SJSA1 (cell line): ENCODE results near the gene DCUN1D1. TPM values are rescaled to one million over a fixed set of nuclear protein-coding genes. Genes with fewer than 3 reads are reported as not detected.
"Not testable (repeated sequence)": the region's sequence is repeated elsewhere in the genome, so short reads cannot be mapped to it uniquely, and the experiment has no call there.

Source experiments
- DNase-seq, 2 experiments: peaks; one replicate each; pipeline ENCODE4 v3.0.0-alpha.2; 2015 to 2020; ENCODE audit warnings: low spot score in 2 of 2, low read depth in 1 of 2
- H3K27ac ChIP-seq: fragments of 250-450 bp; sonication (Bioruptor Pico); 2 replicates; pipeline ENCODE4 v1.5.1; 2020; ENCODE audit warnings: mild to moderate bottlenecking, moderate library complexity
- H3K27me3 ChIP-seq: fragments of 250-450 bp; sonication (Bioruptor Pico); replicated peaks from 2 replicates; pipeline ENCODE4 v1.5.1; 2020; ENCODE audit warnings: mild to moderate bottlenecking, moderate library complexity
- H3K36me3 ChIP-seq: fragments of 250-450 bp; sonication (Bioruptor Pico); 2 replicates; pipeline ENCODE4 v1.5.1; 2020; ENCODE audit warnings: mild to moderate bottlenecking
- H3K4me1 ChIP-seq: fragments of 250-450 bp; sonication (Bioruptor Pico); replicated peaks from 2 replicates; pipeline ENCODE4 v1.6.1; 2021; ENCODE audit warnings: mild to moderate bottlenecking
- H3K4me3 ChIP-seq: fragments of 250-450 bp; sonication (Bioruptor Pico); 2 replicates; pipeline ENCODE4 v1.5.1; 2020; ENCODE audit warnings: mild to moderate bottlenecking
- H3K9me3 ChIP-seq: fragments of 250-450 bp; sonication (Bioruptor Pico); replicated peaks from 2 replicates; pipeline ENCODE4 v1.5.1; 2020; ENCODE audit warnings: mild to moderate bottlenecking
- total RNA-seq: library from RNA; depleted of rRNA; stranded (reverse); fragments of >200 nt; shearing (Covaris generic); gene quantifications from 2 replicates; pipeline ENCODE4 v1.2.3, GENCODE V29; 2014; rRNA removed

DCUN1D1 gene
- total RNA-seq, result 24.9 and 48.0 TPM in 2 replicates

DNA sequence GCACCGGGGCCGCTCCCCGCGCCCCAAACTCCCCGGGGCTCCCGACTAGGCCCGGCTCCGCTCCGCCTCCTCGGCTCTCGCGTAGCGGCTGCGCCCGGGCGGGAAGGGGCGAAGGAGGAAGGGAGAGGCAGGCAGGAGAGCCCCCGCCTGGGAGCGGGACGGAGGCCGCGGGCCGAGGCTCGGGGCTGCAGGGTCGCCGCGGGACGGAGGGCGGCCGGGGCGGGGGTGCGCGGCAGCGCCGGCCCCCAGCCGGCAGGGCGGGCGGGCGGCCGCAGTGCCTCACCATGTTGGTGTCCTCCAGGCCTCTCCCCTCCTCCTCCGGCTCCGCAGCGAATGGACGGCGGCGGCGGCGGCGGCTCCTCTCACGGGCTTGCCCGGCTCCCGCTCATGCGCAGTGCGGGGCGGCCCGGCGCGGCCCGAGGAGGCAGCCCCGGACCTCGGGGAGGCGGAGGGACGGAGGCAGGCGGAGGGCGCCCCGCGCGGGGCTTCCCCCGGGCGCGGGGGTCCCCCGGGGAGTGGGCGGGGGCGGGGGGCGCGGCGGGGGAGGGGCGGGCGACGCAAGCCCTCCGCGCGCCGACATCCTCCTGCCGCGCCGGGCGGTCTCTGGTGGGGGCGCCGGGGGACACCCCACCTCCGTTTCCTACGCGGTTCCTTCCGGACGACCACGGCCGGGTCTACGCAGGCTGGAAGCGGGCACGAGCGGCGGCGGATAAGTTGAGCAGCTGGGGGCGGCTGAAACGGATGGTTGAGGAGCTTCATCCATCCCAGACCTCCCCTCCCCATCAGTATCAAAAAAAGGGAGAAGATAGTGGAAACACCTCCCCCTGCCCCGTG lies at the start of gene DCUN1D1:
DCUN1D1 (minus strand) TSS at position 335 of the 834 bp plus-strand sequence; CDS start at position 286, 49 bp downstream.
- Histone ChIP-seq H3K36me3 (no peaks in the 10 kb centered on the region), H3K27me3 (no peaks in the 10 kb centered on the region), H3K4me1 (peaks cover 13% of the 10 kb centered on the region), H3K27ac (peak within 1 kb of the TSS; percentile 54), H3K9me3 (no peaks in the 10 kb centered on the region), H3K4me3 (peak within 1 kb of the TSS; percentile 79)
- DNase-seq, result peak; percentile 69 to 89

DNA sequence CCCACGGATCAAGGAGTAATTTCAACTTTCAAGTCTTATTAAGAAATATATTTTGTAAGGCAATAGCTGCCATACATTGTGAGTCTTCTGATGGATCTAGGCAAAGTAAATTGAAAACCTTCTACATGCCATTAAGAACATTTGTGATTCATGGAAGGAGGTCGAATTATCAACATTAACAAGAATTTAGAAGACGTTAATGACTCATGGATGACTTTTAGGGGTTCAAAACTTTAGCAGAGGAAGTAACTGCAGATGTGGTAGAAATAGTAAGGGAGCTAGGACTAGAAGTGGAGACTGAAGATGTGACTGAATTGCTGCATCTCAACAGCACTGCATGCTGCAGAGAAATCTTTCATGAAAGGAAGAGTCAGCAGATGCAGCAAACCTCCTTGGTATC lies 48.1 kb upstream of the DCUN1D1 start:
- Histone ChIP-seq H3K27me3 (no peaks in the 10 kb centered on the region), H3K4me1 (no peaks in the 10 kb centered on the region)
- DNase-seq, result no peak

DNA sequence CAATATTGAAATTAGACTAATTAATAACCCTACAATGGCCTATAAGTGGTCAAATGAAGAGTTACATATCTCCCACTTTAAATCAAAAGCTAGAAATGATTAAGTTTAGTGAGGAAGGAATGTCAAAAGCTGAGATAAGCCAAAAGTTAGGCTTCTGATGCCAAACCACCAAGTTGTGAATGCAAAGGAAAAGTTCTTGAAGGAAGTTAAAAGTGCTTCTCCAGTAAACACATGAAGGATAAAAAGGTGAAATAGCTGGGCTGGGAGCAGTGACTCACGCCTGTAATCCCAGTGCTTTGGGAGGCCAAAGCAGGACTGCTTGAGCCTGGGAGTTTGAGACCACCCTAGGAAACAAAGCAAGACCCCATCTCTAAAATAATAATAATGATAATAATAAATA lies 46.9 kb upstream of the DCUN1D1 start:
- Histone ChIP-seq H3K4me1 (no peaks in the 10 kb centered on the region), H3K4me3 (no peak overlapping the region), H3K9me3 (no peaks in the 10 kb centered on the region), H3K27ac (no peak overlapping the region), H3K27me3 (no peaks in the 10 kb centered on the region), H3K36me3 (peaks cover 30% of the 10 kb centered on the region)
- DNase-seq, result no peak

More for the DNA sequence above, 48.1 kb upstream of the DCUN1D1 start:
- H3K36me3 ChIP-seq, result peaks cover 24% of the 10 kb centered on the region
- H3K9me3 ChIP-seq, result no peaks in the 10 kb centered on the region
- no peak overlapping the region for H3K27ac ChIP-seq
- no peak overlapping the region for H3K4me3 ChIP-seq

DNA sequence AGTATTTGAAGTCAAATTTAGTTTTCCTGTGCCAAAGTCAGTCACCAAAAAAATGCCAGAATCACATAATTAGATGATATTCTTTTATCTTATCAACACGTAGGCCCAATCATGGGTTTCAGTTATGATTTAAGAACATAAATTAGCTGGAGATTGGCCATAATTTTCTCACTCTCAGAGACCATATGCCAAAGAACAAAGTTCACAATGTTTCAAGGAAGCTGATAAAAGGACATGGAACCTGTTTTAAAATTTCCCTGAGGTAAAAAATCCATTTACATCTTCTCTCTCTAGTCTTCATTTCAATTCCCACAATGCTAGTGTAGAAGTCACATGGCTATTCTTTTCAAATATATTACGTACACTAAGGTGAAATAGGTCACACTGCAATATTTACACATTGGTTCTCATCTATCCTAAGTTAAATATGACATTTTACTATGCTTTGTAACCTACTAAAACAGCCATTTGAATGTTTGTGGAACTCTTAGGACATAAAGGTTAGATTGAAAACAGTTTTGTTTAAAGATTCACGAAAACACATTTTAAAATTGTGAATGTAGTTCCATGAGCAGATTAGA lies 42.7 kb upstream of the DCUN1D1 start:
- H3K27me3 ChIP-seq, result no peaks in the 10 kb centered on the region
- no peaks in the 10 kb centered on the region for H3K9me3 ChIP-seq
- no peak overlapping the region for H3K27ac ChIP-seq
- DNase-seq, result no peak
- no peak overlapping the region for H3K4me3 ChIP-seq
- no peaks in the 10 kb centered on the region for H3K4me1 ChIP-seq
- H3K36me3 ChIP-seq, result peaks cover 37% of the 10 kb centered on the region

DNA sequence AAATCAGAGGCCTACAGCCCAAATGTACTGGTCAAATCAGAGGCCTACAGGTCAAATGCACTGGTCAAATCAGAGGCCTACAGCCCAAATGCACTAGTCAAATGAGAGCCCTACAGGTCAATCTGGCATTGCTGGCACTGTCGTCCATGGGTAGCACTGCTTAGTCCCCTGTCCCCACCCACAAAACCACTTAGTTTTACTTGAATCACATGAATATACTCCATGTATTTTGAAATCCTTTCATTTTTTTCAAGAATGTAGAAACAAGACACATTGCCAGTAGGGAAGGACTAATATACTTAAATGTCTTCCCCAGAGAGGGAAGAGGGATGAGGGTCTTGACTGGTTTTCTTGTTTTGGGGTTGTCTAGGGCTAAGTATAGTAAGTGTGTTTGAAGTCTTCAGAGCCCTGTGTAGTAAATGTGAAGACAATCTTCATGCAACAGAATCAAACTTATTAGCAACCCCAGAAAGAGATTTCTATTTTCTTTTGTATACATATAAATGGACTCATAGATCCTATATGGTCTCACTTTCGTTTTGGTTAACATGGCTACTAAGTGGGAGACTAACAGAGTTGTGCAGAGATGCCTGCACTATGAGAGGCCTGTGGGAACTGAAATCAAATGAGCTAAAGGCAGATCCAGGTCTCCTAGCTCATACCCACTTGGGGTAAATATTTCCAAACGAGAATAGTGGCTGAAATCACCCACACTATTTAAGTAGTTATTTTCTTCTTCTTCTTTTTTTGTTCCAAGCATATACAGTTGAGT lies 38.3 kb upstream of the DCUN1D1 start:
- DNase-seq, result no peak
- no peaks in the 10 kb centered on the region for H3K27me3 ChIP-seq
- H3K9me3 ChIP-seq, result no peaks in the 10 kb centered on the region
- peaks cover 42% of the 10 kb centered on the region for H3K36me3 ChIP-seq
- H3K27ac ChIP-seq, result no peak overlapping the region
- no peaks in the 10 kb centered on the region for H3K4me1 ChIP-seq
- no peak overlapping the region for H3K4me3 ChIP-seq

DNA sequence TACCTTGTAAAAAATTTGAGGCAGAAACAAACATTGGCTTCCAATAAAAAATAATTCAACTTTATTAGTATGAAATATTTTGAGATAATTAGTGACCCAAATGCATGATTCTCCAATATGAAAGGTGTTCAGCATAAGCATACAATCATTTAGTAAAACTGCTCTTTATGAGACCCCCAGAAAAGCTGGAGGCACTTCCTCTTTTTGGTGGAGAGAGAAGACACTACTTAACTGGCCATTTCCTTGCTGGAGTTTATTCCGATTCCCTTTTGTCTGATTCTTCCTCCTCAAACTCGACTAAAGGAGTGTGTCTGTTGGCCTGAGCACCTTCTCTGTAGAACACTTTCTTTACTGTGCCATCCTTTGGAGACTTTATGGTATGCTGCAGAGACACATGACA lies 34.8 kb upstream of the DCUN1D1 start:
- H3K9me3 ChIP-seq, result no peaks in the 10 kb centered on the region
- H3K4me1 ChIP-seq, result no peaks in the 10 kb centered on the region
- DNase-seq, result no peak
- H3K36me3 ChIP-seq, result peaks cover 27% of the 10 kb centered on the region
- H3K4me3 ChIP-seq, result no peak overlapping the region
- no peaks in the 10 kb centered on the region for H3K27me3 ChIP-seq
- H3K27ac ChIP-seq, result no peak overlapping the region

DNA sequence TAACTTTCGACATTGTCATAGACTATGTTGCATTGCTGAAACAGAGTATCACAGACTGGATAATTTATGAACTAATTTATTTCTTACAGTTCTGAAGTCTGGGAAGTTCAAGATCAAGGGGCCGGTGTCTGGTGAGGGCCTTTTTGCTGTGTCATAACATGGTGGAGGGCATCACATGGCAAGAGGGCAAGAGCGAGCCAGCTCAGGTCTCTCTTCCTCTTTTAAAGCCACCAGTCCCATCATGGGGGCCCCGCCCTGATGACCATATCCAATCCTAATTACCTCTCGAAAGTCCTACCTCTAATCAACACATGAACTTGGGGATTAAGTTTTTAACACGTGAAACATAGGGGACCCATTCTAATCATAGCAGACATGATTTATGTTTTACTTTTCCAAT lies 33.5 kb upstream of the DCUN1D1 start:
- Histone ChIP-seq H3K27me3 (no peaks in the 10 kb centered on the region), H3K4me3 (no peak overlapping the region), H3K36me3 (peaks cover 13% of the 10 kb centered on the region), H3K27ac (no peak overlapping the region), H3K4me1 (peaks cover 8% of the 10 kb centered on the region), H3K9me3 (no peaks in the 10 kb centered on the region)
- no peak for DNase-seq

DNA sequence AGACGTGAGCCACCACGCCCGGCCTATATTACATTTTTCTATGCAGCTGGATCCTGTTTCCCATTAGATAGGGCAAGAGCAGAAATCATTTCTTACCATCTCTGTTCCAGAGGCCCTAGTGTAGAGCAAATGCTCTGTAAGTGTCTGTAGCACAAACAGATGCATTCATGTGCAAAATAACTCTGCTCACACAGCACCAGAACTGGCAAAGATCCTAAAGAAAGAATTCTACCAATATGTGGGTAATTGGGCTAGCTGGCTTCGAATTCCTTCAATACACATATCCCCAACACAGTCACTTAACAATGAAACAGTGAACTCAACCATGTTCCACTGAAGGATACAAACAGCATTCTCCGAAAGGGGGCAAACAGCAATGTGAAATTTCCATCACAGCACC lies 32.7 kb upstream of the DCUN1D1 start:
- H3K4me1 ChIP-seq, result peaks cover 15% of the 10 kb centered on the region
- no peaks in the 10 kb centered on the region for H3K9me3 ChIP-seq
- no peak for DNase-seq

DNA sequence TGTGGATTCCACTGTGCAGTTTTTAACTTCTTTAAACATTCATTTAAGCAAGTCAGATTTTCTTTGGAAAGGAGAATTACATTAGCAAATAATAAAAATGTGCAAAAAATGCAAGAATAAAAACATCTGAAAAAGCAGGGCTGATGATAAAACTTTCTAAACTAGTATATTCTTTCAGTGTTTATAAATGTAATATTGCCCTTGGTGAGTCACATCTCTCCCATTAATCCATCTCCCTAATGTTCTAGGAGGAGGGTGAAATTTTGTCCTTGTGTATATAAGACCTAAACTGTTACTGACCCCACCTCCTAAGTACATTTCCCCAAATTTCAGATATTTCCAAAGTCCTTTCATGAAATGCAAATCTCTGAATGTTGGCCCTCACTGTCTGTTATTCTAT lies 28.5 kb upstream of the DCUN1D1 start:
- Histone ChIP-seq H3K27me3 (no peaks in the 10 kb centered on the region), H3K4me1 (peaks cover 17% of the 10 kb centered on the region), H3K27ac (no peak overlapping the region), H3K4me3 (no peak overlapping the region), H3K36me3 (no peaks in the 10 kb centered on the region), H3K9me3 (no peaks in the 10 kb centered on the region)
- peak in 1 of 2 experiments; percentile 10 for DNase-seq

More for the DNA sequence above, 32.7 kb upstream of the DCUN1D1 start:
- Histone ChIP-seq H3K4me3 (no peak overlapping the region), H3K27me3 (no peaks in the 10 kb centered on the region), H3K36me3 (peaks cover 10% of the 10 kb centered on the region), H3K27ac (no peak overlapping the region)

DNA sequence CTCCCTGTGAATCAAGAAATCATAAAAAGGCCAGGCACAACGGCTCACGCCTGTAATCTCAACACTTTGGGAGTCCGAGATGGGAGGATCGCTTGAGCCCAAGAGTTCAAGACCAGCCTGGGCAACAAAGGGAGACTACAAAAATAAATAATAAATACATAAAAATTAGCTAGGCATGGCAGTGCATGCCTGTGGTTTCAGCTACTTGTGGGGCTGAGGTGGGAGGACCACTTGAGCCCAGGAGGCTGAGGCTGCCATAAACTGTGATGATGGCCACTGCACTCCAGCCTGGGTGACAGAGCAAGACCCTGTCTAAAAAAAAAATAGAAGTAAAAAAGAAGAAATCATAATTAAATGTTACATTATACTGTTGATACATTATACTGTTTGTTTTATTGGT lies 28.0 kb upstream of the DCUN1D1 start:
- Histone ChIP-seq H3K9me3 (no peaks in the 10 kb centered on the region), H3K36me3 (no peaks in the 10 kb centered on the region), H3K27me3 (no peaks in the 10 kb centered on the region), H3K27ac (no peak overlapping the region), H3K4me3 (no peak overlapping the region), H3K4me1 (peaks cover 17% of the 10 kb centered on the region)
- peak; percentile 42 to 48 for DNase-seq

DNA sequence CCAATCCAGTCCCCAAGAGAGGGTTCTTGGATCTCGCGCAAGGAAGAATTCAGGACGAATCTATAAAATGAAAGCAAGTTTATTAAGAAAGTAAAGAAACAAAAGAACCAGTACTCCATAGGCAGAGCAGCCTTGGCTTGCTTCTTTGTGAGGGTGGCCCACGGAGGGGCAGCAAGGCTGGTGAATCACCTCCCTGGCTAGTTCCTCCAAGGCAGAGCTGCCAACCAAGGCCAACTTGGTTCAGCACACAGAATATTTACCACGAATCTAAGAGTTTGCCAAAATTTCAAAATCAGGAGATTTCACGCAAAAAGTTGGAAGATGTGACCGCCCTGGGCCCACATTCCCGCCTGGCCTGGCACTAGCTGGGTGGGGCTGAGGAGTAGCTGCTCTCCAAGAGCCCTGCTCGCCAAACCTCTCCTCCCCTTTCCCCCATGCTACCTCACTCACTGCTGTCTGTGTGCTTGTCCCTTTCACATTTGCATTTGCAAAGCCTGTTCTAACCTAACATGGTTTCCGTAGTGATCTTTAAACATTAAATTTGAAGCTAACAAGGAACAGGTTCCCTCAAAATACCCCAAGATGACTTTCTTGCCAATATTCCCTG lies 26.2 kb upstream of the DCUN1D1 start:
- no peaks in the 10 kb centered on the region for H3K9me3 ChIP-seq
- peaks cover 17% of the 10 kb centered on the region for H3K4me1 ChIP-seq
- H3K4me3 ChIP-seq, result no peak overlapping the region
- no peak for DNase-seq
- H3K27me3 ChIP-seq, result no peaks in the 10 kb centered on the region; the same call in 1 of the 2 replicates
- H3K36me3 ChIP-seq, result no peaks in the 10 kb centered on the region
- no peak overlapping the region for H3K27ac ChIP-seq

DNA sequence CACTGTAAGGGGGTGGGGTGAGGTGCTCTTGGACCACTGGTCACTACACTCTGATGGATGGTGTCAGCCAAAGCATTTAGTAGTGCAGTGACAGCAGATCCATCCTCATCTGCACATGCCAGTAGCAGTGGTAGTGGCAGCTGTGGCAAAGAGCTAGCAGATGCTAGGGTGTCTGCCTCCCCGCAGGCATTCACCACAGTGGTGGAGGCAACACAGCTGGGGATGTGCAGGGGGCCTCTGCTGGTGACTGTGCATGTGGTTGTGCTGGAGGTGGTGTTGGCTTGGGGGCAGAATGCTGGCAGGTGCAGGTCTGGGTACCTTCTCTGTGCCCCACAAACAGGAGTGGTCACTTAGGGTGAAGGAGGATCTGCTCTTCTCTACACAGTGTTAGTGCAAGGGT lies 19.4 kb upstream of the DCUN1D1 start:
- no peaks in the 10 kb centered on the region for H3K36me3 ChIP-seq
- no peak for DNase-seq
- no peak overlapping the region for H3K4me3 ChIP-seq
- no peaks in the 10 kb centered on the region for H3K9me3 ChIP-seq
- H3K4me1 ChIP-seq, result no peaks in the 10 kb centered on the region
- H3K27me3 ChIP-seq, result no peaks in the 10 kb centered on the region; the same call in 1 of the 2 replicates
- no peak overlapping the region for H3K27ac ChIP-seq

DNA sequence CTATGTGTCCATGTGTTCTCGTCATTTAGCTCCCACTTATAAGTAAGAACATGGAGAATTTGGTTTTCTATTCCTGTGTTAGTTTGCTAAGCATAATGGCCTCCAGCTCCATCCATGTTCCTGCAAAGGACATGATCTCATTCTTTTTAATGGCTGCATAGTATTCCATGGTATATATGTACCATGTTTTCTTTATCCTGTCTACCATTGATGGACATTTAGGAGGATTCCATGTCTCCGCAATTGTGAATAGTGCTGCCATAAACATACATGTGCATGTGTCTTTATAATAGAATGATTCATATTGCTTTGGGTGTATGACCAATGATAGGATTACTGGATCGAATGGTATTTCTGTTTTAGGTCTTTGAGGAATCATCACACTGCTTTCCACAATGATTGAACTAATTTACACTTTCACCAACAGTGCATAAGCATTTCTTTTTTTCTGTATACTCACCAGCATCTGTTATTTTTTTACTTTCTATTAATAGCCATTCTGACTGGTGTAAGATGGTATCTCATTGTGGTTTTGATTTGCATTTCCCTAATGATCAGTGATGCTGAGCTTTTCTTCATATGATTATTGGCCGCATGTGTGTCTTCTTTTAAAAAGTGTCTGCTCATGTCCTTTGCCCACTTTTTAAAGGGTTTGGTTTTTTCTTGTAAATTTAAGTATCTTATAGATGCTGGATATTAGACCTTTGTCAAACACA lies 13.3 kb upstream of the DCUN1D1 start:
- not testable (repeated sequence) for H3K27ac ChIP-seq, H3K4me3 ChIP-seq, H3K36me3 ChIP-seq, DNase-seq, H3K27me3 ChIP-seq, H3K9me3 ChIP-seq, H3K4me1 ChIP-seq
